ENCODE data around the gene REXO5. TPM values are rescaled to one million over a fixed set of nuclear protein-coding genes. Genes with fewer than 3 reads are reported as not detected.
A peak's percentile ranks its signal among the peaks of the same experiment; 100 is the strongest.

Gene REXO5
- total RNA-seq, 4 donors from 2014 or later: 2.2 to 6.9 (median 3.7) TPM

DNA sequence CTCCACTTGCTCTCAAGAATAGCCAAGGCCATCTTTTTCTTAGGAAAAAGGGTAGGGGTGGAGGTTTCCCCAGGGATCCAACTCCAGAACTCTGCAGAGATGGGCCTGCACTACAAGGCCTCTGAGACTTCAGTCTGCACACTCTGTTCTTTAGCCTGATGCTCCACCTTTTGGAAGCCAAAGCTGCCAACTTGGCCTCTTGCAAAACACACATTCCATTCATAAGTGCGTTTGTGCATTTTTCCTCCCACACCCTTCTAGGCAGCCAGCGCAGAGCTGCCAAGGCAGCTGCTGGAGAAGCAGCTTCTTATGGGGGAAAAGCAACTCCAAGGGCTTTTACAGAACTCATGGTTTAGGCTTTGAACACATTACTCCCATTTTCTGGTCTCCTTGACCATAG is 45.3 kb downstream of the REXO5 start:
- Histone ChIP-seq H3K27me3 (no peaks in the 10 kb centered on the region), H3K4me3 (no peak overlapping the region)

DNA sequence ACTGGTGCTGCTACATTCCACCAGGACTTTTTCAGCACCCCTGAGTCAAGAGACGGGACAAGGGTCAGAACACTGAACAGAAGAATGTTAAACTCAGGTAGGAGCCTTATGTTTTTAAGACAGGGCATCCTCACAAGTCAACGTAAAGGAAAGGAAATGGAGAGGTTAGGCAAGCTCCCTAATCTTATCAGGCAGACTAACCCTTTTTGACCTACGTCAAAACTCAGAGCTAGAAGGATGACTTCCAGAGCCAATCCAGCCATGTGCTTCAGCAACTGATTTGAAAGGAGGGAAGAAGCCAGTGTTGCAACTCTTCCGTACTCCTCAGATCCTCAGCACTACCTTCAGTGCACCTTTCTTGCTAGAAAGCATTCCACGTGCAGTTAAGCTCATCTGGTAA is 46.8 kb downstream of the REXO5 start:
- WGBS, 2 donors (ENCODE audit: low coverage in 1 of 2): 88 to 90% methylated on average over 5 of the region's 5 CpGs
- H3K4me1 ChIP-seq: peaks cover 32 to 54% (median 33%) of the 10 kb centered on the region in 3 donors
- TF ChIP-seq, protein P1, sequence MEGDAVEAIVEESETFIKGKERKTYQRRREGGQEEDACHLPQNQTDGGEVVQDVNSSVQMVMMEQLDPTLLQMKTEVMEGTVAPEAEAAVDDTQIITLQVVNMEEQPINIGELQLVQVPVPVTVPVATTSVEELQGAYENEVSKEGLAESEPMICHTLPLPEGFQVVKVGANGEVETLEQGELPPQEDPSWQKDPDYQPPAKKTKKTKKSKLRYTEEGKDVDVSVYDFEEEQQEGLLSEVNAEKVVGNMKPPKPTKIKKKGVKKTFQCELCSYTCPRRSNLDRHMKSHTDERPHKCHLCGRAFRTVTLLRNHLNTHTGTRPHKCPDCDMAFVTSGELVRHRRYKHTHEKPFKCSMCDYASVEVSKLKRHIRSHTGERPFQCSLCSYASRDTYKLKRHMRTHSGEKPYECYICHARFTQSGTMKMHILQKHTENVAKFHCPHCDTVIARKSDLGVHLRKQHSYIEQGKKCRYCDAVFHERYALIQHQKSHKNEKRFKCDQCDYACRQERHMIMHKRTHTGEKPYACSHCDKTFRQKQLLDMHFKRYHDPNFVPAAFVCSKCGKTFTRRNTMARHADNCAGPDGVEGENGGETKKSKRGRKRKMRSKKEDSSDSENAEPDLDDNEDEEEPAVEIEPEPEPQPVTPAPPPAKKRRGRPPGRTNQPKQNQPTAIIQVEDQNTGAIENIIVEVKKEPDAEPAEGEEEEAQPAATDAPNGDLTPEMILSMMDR (IDR thresholded peaks at IDR 0.05): no peak
- TF ChIP-seq EP300 (IDR thresholded peaks at IDR 0.05) (no peak), POLR2A (IDR thresholded peaks at IDR 0.05) (no peak), POLR2AphosphoS5 (IDR thresholded peaks at IDR 0.05) (no peak)

More for the DNA sequence above, 45.3 kb downstream of the REXO5 start:
- H3K4me1 ChIP-seq: peaks cover 32 to 49% (median 33%) of the 10 kb centered on the region in 3 donors
- TF ChIP-seq POLR2AphosphoS5 (IDR thresholded peaks at IDR 0.05): peak; percentile 99
- peak; percentile 19 to 32 for TF ChIP-seq POLR2A (IDR thresholded peaks at IDR 0.05)
- TF ChIP-seq, protein P1 (IDR thresholded peaks at IDR 0.05): peak in 1 of 4 experiments; percentile 22
- peak; percentile 58 for TF ChIP-seq EP300 (IDR thresholded peaks at IDR 0.05)
- WGBS, 2 donors (ENCODE audit: low coverage in 1 of 2): 0% methylated on average over 1 of the region's 2 CpGs
- peaks cover 0 to 17% of the 10 kb centered on the region in 2 donors for H3K36me3 ChIP-seq
- no peaks in the 10 kb centered on the region for H3K9me3 ChIP-seq
- H3K27ac ChIP-seq: peak overlapping the region; percentile 68 to 87 (median 85)
- ATAC-seq: peak; percentile 96

DNA sequence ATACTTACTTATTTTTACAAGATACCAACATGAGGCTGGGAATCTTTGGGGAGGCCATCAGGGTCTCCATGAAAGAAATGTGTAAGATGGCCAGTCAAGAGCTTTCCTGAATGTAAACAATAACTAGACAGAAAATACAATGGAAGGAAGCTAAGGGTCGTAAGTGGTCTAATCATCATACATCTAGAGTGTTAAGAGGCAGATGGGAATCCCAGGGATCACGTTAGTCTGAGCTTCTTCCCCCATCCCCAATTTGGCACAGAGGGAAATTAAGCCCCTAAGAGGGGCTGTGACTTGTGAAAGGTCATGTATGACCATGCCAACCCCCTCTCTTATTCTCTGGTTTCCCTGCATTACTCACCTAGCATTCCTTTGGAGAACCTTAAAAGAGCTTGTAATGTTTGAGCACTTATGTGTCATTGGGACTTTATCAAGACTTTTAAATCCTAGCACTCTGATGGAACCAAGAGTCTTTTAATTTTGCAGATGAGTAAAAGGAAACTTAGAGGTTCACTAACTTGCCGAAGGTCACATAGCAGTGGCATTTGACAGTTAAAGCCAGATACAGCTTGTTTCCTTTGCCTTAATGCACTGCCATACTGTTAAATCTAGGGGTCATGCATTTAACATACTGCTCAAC is 47.8 kb downstream of the REXO5 start:
- 73 to 79% methylated on average over 2 to 3 of the region's 3 CpGs for WGBS, 2 donors (ENCODE audit: low coverage in 1 of 2)
- H3K9me3 ChIP-seq: no peaks in the 10 kb centered on the region
- no peak overlapping the region for H3K4me3 ChIP-seq
- no peak for ATAC-seq
- peaks cover 0 to 20% of the 10 kb centered on the region in 2 donors for H3K36me3 ChIP-seq
- H3K4me1 ChIP-seq: peaks cover 32 to 57% (median 33%) of the 10 kb centered on the region in 3 donors
- no peaks in the 10 kb centered on the region for H3K27me3 ChIP-seq
- TF ChIP-seq POLR2A (IDR thresholded peaks at IDR 0.05): no peak
- TF ChIP-seq, protein P1 (IDR thresholded peaks at IDR 0.05): no peak
- no peak for TF ChIP-seq EP300 (IDR thresholded peaks at IDR 0.05)
- TF ChIP-seq POLR2AphosphoS5 (IDR thresholded peaks at IDR 0.05): no peak
- peak overlapping the region in 2 of 4 donors; percentile 9 to 87 for H3K27ac ChIP-seq

More for the DNA sequence above, 46.8 kb downstream of the REXO5 start:
- Histone ChIP-seq H3K27ac (peak overlapping the region in 3 of 4 donors; percentile 38 to 87 (median 83)), H3K36me3 (peaks cover 0 to 20% of the 10 kb centered on the region in 2 donors), H3K9me3 (no peaks in the 10 kb centered on the region), H3K4me3 (no peak overlapping the region), H3K27me3 (no peaks in the 10 kb centered on the region)
- no peak for ATAC-seq

DNA sequence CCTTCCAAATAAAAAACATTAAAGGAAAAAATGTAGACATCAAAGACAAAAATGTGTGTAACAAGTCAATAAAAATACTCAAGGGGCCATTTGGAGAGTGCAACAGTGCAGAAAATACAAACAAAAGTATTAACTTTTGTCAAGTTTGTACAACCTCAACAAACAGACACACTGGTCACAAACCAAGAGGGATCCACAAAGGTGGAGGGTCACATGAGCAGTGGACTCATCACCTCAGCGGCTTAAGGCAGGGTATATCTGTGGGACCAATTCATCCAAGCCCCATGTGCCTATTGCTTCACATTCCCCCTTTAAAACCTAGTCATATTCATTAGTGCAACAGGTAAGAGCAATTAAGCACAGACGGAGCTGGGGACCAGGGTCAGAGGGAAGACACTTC is 48.6 kb downstream of the REXO5 start:
- no peaks in the 10 kb centered on the region for H3K9me3 ChIP-seq
- no peak for ATAC-seq
- H3K27me3 ChIP-seq: no peaks in the 10 kb centered on the region
- no peak for TF ChIP-seq POLR2A (IDR thresholded peaks at IDR 0.05)
- TF ChIP-seq POLR2AphosphoS5 (IDR thresholded peaks at IDR 0.05): no peak
- WGBS, 2 donors (ENCODE audit: low coverage in 1 of 2): 93 to 95% methylated on average over 2 of the region's 2 CpGs
- no peak overlapping the region for H3K4me3 ChIP-seq
- H3K27ac ChIP-seq: no peak overlapping the region
- H3K4me1 ChIP-seq: peaks cover 29 to 61% (median 31%) of the 10 kb centered on the region in 3 donors
- peaks cover 0 to 24% of the 10 kb centered on the region in 2 donors for H3K36me3 ChIP-seq

DNA sequence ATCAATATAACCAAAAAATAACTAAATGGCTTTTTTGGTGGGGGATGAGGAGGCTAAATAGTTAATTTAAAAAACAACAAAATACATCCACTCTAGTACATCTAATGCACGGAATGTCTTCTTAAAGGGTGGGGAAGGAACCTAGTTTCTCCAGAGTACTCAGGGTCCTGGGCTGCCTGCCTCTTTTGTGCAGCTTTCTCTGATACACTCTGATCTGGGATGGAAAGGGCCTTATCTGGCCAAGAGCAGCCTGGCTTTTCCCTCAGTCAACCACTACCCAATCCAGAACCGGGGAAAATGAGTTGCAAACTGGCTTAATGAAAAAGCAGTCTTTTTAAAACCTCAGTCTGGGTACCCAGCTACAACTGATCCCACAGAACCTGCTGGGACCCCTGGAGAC is 51.0 kb downstream of the REXO5 start:
- 88 to 100% methylated on average over 1 to 2 of the region's 2 CpGs for WGBS, 2 donors (ENCODE audit: low coverage in 1 of 2)
- peaks cover 0 to 47% of the 10 kb centered on the region in 2 donors for H3K36me3 ChIP-seq
- ATAC-seq: no peak

More for the DNA sequence above, 51.0 kb downstream of the REXO5 start:
- Histone ChIP-seq H3K27me3 (no peaks in the 10 kb centered on the region), H3K9me3 (no peaks in the 10 kb centered on the region), H3K27ac (peak overlapping the region in 1 of 4 donors; percentile 17), H3K4me3 (no peak overlapping the region), H3K4me1 (peaks cover 12 to 61% (median 13%) of the 10 kb centered on the region in 3 donors)
- TF ChIP-seq, protein P1 (IDR thresholded peaks at IDR 0.05): no peak
- TF ChIP-seq EP300 (IDR thresholded peaks at IDR 0.05) (no peak), POLR2A (IDR thresholded peaks at IDR 0.05) (no peak)
